OCI-LY7 (cell line): ENCODE measurements around the gene SHOX.

ENCODE experiments used
- EZH2phosphoT487 ChIP-seq: fragments of 200-600 bp; sonication (generic); IDR thresholded peaks from 2 replicates; pipeline ENCODE4 v1.6.1; 2018; ENCODE audit warnings: low read depth, borderline replicate concordance, mild to moderate bottlenecking, mixed run types, antibody characterized with exemption, low read length, moderate library complexity, mixed read lengths
- TF ChIP-seq, protein P1 (sequence below): fragments of 200-600 bp; sonication (generic); conservative IDR thresholded peaks from 2 replicates; pipeline ENCODE4 v1.5.1; 2014; ENCODE audit warnings: mild to moderate bottlenecking, antibody characterized with exemption, low read length, moderate library complexity, mixed read lengths

DNA sequence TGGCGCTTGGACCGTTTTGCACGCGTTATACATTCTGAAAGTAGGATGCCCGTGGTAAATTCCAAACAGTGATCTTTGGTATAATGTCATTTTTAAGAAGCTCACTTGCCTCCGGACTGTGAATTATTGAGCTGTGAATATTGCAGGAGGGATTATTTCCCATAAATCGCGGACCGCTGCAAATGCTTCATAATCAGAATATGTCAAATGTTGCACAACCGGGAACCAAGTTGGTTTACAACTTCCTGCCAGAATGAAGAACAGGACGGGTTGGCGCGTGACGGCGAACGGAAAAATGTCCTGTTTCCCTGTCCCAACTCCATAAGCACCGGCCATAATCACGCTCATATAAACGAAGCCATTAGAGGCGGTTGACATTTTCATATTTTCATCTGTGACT, 67.6 kb downstream of the SHOX start:
- no peak for TF ChIP-seq EZH2phosphoT487
- TF ChIP-seq, protein P1, sequence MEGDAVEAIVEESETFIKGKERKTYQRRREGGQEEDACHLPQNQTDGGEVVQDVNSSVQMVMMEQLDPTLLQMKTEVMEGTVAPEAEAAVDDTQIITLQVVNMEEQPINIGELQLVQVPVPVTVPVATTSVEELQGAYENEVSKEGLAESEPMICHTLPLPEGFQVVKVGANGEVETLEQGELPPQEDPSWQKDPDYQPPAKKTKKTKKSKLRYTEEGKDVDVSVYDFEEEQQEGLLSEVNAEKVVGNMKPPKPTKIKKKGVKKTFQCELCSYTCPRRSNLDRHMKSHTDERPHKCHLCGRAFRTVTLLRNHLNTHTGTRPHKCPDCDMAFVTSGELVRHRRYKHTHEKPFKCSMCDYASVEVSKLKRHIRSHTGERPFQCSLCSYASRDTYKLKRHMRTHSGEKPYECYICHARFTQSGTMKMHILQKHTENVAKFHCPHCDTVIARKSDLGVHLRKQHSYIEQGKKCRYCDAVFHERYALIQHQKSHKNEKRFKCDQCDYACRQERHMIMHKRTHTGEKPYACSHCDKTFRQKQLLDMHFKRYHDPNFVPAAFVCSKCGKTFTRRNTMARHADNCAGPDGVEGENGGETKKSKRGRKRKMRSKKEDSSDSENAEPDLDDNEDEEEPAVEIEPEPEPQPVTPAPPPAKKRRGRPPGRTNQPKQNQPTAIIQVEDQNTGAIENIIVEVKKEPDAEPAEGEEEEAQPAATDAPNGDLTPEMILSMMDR, result no peak
